ENCODE results near the gene PFDN4. TPM values are rescaled to one million over a fixed set of nuclear protein-coding genes. Genes with fewer than 3 reads are reported as not detected.

PFDN4 gene
- total and polyA plus RNA-seq, 2 donors (not counting 1 experiment from before 2014, with no cell fraction given) = 9.1 to 16.8 TPM

GRCh38 chr20:54203281-54203680, 4.6 kb upstream of the PFDN4 start:
- no peak overlapping the region for H3K4me2 ChIP-seq (replicated peaks; ENCODE audit: low read depth, low read length, poor library complexity, severe bottlenecking)
- ATAC-seq (ENCODE audit: low read depth) (no peak), DNase-seq (no peak)
- H2AFZ ChIP-seq (ENCODE audit: insufficient read depth, low read depth, low read length, poor library complexity, severe bottlenecking) = no peak overlapping the region
- H3K36me3 ChIP-seq (replicated peaks in 1 of 2; ENCODE audit: control extremely low read depth in 1 of 2, control insufficient read depth in 1 of 2, extremely low read depth in 1 of 2, insufficient read depth in 2 of 2, low read length in 1 of 2) = no peaks in the 10 kb centered on the region
- no peak overlapping the region for H3K27ac ChIP-seq (ENCODE audit: low read length in 2 of 2)
- H3K9ac ChIP-seq (ENCODE audit: low read length) = no peak overlapping the region
- ChIA-PET POLR2A (no interaction called here), CTCF (interaction anchor here (0.9 to 1.5 kb wide), 2 partner anchors 11 to 100 kb away, joined by 3 read pairs; no protein-coding TSS in a partner anchor)
- no CpG with 5 or more reads among the region's 5 CpGs for WGBS (ENCODE audit: insufficient coverage)
- H3K4me1 Mint-ChIP-seq = peaks cover 5% of the 10 kb centered on the region
- no peak overlapping the region for H3K4me3 ChIP-seq (ENCODE audit: control extremely low read depth in 1 of 5, extremely low read depth in 1 of 5, insufficient read depth in 1 of 5, low read depth in 2 of 5, low read length in 4 of 5)
- H3K27ac Mint-ChIP-seq = no peak overlapping the region
- H3K79me2 ChIP-seq (ENCODE audit: control insufficient read depth, insufficient read depth, low read length) = peaks cover 4% of the 10 kb centered on the region
- TF ChIP-seq EZH2 (IDR thresholded peaks at IDR 0.05; ENCODE audit: borderline replicate concordance, insufficient read depth, low read depth, low read length, poor library complexity, severe bottlenecking) = no peak
- TF ChIP-seq CTCF (IDR thresholded peaks at IDR 0.05) = no peak
- H3K4me1 ChIP-seq (ENCODE audit: control insufficient read depth in 2 of 2, insufficient read depth in 2 of 2, low read length in 2 of 2) = peaks cover 0 to under 1% of the 10 kb centered on the region in 2 donors
- H3K27me3 ChIP-seq (replicated peaks in 1 of 4; ENCODE audit: control extremely low read depth in 1 of 4, control insufficient read depth in 3 of 4, insufficient read depth in 4 of 4, low read length in 3 of 4) = no peaks in the 10 kb centered on the region
- intact Hi-C loops (cut with micrococcal nuclease) = loop anchor here (10.0 kb wide), 1 partner anchor 628 kb away; no protein-coding TSS in a partner anchor
- H4K20me1 ChIP-seq (ENCODE audit: control insufficient read depth, insufficient read depth, low read length, poor library complexity, severe bottlenecking) = no peaks in the 10 kb centered on the region
- H3K9me3 ChIP-seq (ENCODE audit: control extremely low read depth in 1 of 3, control insufficient read depth in 2 of 3, insufficient read depth in 1 of 3, low read length in 2 of 3) = no peaks in the 10 kb centered on the region
- no peaks in the 10 kb centered on the region for H3K27me3 Mint-ChIP-seq
- no peak overlapping the region for H3K4me3 Mint-ChIP-seq
- H3K9me3 Mint-ChIP-seq (ENCODE audit: insufficient read depth) = no peaks in the 10 kb centered on the region

- intact Hi-C loops (cut with micrococcal nuclease) = loop anchor here (10.0 kb wide), 1 partner anchor 629 kb away; no protein-coding TSS in a partner anchor
- DNase-seq = no peak
- CTCF ChIA-PET = interaction anchor here (1.5 kb wide), 1 partner anchor 100 kb away, joined by 3 read pairs; no protein-coding TSS in a partner anchor
Observed at GRCh38 chr20:54204063-54204462, 3.8 kb upstream of the PFDN4 start.

More at GRCh38 chr20:54204063-54204462, 3.8 kb upstream of the PFDN4 start:
- Histone ChIP-seq H3K27ac (ENCODE audit: low read length in 2 of 2) (no peak overlapping the region), H3K79me2 (ENCODE audit: control insufficient read depth, insufficient read depth, low read length) (peaks cover 12% of the 10 kb centered on the region), H3K4me2 (replicated peaks; ENCODE audit: low read depth, low read length, poor library complexity, severe bottlenecking) (no peak overlapping the region), H2AFZ (ENCODE audit: insufficient read depth, low read depth, low read length, poor library complexity, severe bottlenecking) (no peak overlapping the region), H4K20me1 (ENCODE audit: control insufficient read depth, insufficient read depth, low read length, poor library complexity, severe bottlenecking) (no peaks in the 10 kb centered on the region), H3K36me3 (replicated peaks in 1 of 2; ENCODE audit: control extremely low read depth in 1 of 2, control insufficient read depth in 1 of 2, extremely low read depth in 1 of 2, insufficient read depth in 2 of 2, low read length in 1 of 2) (no peaks in the 10 kb centered on the region), H3K4me3 (ENCODE audit: control extremely low read depth in 1 of 5, extremely low read depth in 1 of 5, insufficient read depth in 1 of 5, low read depth in 2 of 5, low read length in 4 of 5) (no peak overlapping the region), H3K9ac (ENCODE audit: low read length) (no peak overlapping the region), H3K9me3 (ENCODE audit: control extremely low read depth in 1 of 3, control insufficient read depth in 2 of 3, insufficient read depth in 1 of 3, low read length in 2 of 3) (no peaks in the 10 kb centered on the region), H3K27me3 (replicated peaks in 1 of 4; ENCODE audit: control extremely low read depth in 1 of 4, control insufficient read depth in 3 of 4, insufficient read depth in 4 of 4, low read length in 3 of 4) (no peaks in the 10 kb centered on the region), H3K4me1 (ENCODE audit: control insufficient read depth in 2 of 2, insufficient read depth in 2 of 2, low read length in 2 of 2) (peaks cover 6 to 8% of the 10 kb centered on the region in 2 donors)
- ATAC-seq (ENCODE audit: low read depth) = no peak
- 91% methylated on average over 3 of the region's 6 CpGs for WGBS (ENCODE audit: insufficient coverage)
- Mint-ChIP-seq H3K4me1 (peaks cover 11% of the 10 kb centered on the region), H3K4me3 (no peak overlapping the region), H3K27me3 (no peaks in the 10 kb centered on the region), H3K27ac (no peak overlapping the region), H3K9me3 (ENCODE audit: insufficient read depth) (no peaks in the 10 kb centered on the region)
- POLR2A ChIA-PET = no interaction called here
- TF ChIP-seq EZH2 (IDR thresholded peaks at IDR 0.05; ENCODE audit: borderline replicate concordance, insufficient read depth, low read depth, low read length, poor library complexity, severe bottlenecking) (no peak), CTCF (IDR thresholded peaks at IDR 0.05) (no peak)
